HG02973 (cell line): ENCODE results near the gene LRRFIP1.

ENCODE experiments used
- ATAC-seq: cut with Tn5 transposase; IDR thresholded peaks from one replicate; pipeline ENCODE4 v1.9.1; 2021; ENCODE audit warnings: moderate library complexity; ENCODE audit not compliant: unreplicated experiment

LRRFIP1 gene

GRCh38 chr2:237701033-237701858 lies 73.9 kb downstream of the LRRFIP1 start:
- ATAC-seq = no peak

GRCh38 chr2:237701859-237702390 lies 74.5 kb downstream of the LRRFIP1 start:
- ATAC-seq = no peak

GRCh38 chr2:237702441-237703391 lies 75.3 kb downstream of the LRRFIP1 start:
- ATAC-seq = no peak

GRCh38 chr2:237704501-237705434 lies 77.4 kb downstream of the LRRFIP1 start:
- no peak for ATAC-seq

- no peak for ATAC-seq
These were observed 78.9 kb downstream of the LRRFIP1 start for GRCh38 chr2:237706257-237706656.

- no peak for ATAC-seq
These were observed 80.6 kb downstream of the LRRFIP1 start for GRCh38 chr2:237708065-237708398.

GRCh38 chr2:237708491-237708890 lies 81.1 kb downstream of the LRRFIP1 start:
- ATAC-seq = no peak

- no peak for ATAC-seq
These were observed 81.6 kb downstream of the LRRFIP1 start for GRCh38 chr2:237708961-237709360.

GRCh38 chr2:237711458-237712150 lies 84.2 kb downstream of the LRRFIP1 start:
- ATAC-seq = no peak

- ATAC-seq = no peak
These were observed 85.3 kb downstream of the LRRFIP1 start for GRCh38 chr2:237712477-237713377.

GRCh38 chr2:237714690-237715458 lies 87.5 kb downstream of the LRRFIP1 start:
- no peak for ATAC-seq

GRCh38 chr2:237715459-237715947 lies 88.1 kb downstream of the LRRFIP1 start:
- ATAC-seq = no peak

GRCh38 chr2:237716011-237716410 lies 88.6 kb downstream of the LRRFIP1 start:
- ATAC-seq = no peak

GRCh38 chr2:237717366-237718276 lies 90.2 kb downstream of the LRRFIP1 start:
- ATAC-seq = no peak

GRCh38 chr2:237718277-237718634 lies 90.9 kb downstream of the LRRFIP1 start:
- no peak for ATAC-seq

- no peak for ATAC-seq
These were observed 93.1 kb downstream of the LRRFIP1 start for GRCh38 chr2:237720444-237720843.

GRCh38 chr2:237720957-237721356 lies 93.6 kb downstream of the LRRFIP1 start:
- no peak for ATAC-seq
